NCI-H748 (cell line): ENCODE measurements around the gene IZUMO4.

Experiments used
- DNase-seq: peaks from one replicate; lab custom pipeline; 2025; ENCODE audit not compliant: unreplicated experiment; lab: John Stamatoyannopoulos, UW

Gene IZUMO4

GRCh38 chr19:2103045-2103707, 6.5 kb downstream of the IZUMO4 start:
- no peak for DNase-seq

GRCh38 chr19:2108251-2109016, 11.7 kb downstream of the IZUMO4 start:
- DNase-seq = no peak

GRCh38 chr19:2109046-2109864, 12.5 kb downstream of the IZUMO4 start:
- no peak for DNase-seq

GRCh38 chr19:2110822-2111221, 14.1 kb downstream of the IZUMO4 start:
- DNase-seq = no peak

GRCh38 chr19:2111425-2111824, 14.7 kb downstream of the IZUMO4 start:
- no peak for DNase-seq

GRCh38 chr19:2111886-2112285, 15.2 kb downstream of the IZUMO4 start:
- no peak for DNase-seq

- DNase-seq = no peak
These were observed 16.0 kb downstream of the IZUMO4 start for GRCh38 chr19:2112516-2113320.

- DNase-seq = no peak
These were observed 16.9 kb downstream of the IZUMO4 start for GRCh38 chr19:2113439-2114211.

GRCh38 chr19:2114218-2114617, 17.5 kb downstream of the IZUMO4 start:
- no peak for DNase-seq

GRCh38 chr19:2114821-2115220, 18.1 kb downstream of the IZUMO4 start:
- no peak for DNase-seq

GRCh38 chr19:2115324-2115723, 18.6 kb downstream of the IZUMO4 start:
- DNase-seq = no peak

GRCh38 chr19:2115911-2116426, 19.3 kb downstream of the IZUMO4 start:
- DNase-seq = no peak

GRCh38 chr19:2116507-2116906, 19.8 kb downstream of the IZUMO4 start:
- DNase-seq = no peak

- no peak for DNase-seq
These were observed 20.7 kb downstream of the IZUMO4 start for GRCh38 chr19:2117215-2117960.

GRCh38 chr19:2118438-2118837, 21.7 kb downstream of the IZUMO4 start:
- DNase-seq = no peak

- no peak for DNase-seq
These were observed 23.4 kb downstream of the IZUMO4 start for GRCh38 chr19:2119921-2120785.

GRCh38 chr19:2120821-2121220, 24.1 kb downstream of the IZUMO4 start:
- no peak for DNase-seq

GRCh38 chr19:2121416-2122051, 24.8 kb downstream of the IZUMO4 start:
- no peak for DNase-seq
